Gastrocnemius medialis (tissue), 4 donors: ENCODE measurements around the gene CUX1.

Experiments used
- POLR2A ChIP-seq, 2 donors: fragments of 450-650 bp; IDR thresholded peaks; one replicate each; pipeline ENCODE4 v1.6.1; 2017; ENCODE audit warnings: antibody characterized with exemption in 2 of 2, mild to moderate bottlenecking in 2 of 2, moderate library complexity in 2 of 2
- TF ChIP-seq, protein P1 (sequence below), 5 experiments: fragments of 450-650 bp in 3 of 5; fragments of 200-600 bp in 2 of 5; sonication (generic) in 2 of 5; IDR thresholded peaks in 4 of 5; conservative IDR thresholded peaks in 1 of 5; 1 replicate in 4 of 5; 2 replicates in 1 of 5; pipeline ENCODE4 v1.5.1; 2016 to 2019; ENCODE audit warnings: antibody characterized with exemption in 5 of 5, mild to moderate bottlenecking in 3 of 5, moderate library complexity in 3 of 5

DNA sequence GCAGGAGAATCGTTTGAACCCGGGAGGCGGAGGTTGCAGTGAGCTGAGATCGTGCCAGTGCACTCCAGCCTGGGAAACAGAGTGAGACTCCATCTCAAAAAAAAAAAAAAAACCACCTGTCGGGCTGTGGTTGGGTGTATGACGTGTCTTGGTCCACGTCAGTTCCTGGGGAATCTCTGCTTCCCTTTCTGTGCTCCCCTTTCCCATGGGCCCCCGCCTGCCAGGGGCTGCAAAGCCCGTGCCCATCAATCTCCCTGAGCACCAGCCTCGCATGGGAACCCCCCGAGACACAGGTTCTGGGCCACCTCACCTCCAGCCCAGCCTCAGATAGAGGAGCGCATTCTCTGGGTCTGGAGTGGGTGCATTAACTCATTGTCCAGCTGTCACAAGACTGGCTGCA lies 467.0 kb downstream of the CUX1 start:
- TF ChIP-seq, protein P1, sequence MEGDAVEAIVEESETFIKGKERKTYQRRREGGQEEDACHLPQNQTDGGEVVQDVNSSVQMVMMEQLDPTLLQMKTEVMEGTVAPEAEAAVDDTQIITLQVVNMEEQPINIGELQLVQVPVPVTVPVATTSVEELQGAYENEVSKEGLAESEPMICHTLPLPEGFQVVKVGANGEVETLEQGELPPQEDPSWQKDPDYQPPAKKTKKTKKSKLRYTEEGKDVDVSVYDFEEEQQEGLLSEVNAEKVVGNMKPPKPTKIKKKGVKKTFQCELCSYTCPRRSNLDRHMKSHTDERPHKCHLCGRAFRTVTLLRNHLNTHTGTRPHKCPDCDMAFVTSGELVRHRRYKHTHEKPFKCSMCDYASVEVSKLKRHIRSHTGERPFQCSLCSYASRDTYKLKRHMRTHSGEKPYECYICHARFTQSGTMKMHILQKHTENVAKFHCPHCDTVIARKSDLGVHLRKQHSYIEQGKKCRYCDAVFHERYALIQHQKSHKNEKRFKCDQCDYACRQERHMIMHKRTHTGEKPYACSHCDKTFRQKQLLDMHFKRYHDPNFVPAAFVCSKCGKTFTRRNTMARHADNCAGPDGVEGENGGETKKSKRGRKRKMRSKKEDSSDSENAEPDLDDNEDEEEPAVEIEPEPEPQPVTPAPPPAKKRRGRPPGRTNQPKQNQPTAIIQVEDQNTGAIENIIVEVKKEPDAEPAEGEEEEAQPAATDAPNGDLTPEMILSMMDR (IDR thresholded peaks at IDR 0.05 in 4 of 5, conservative IDR thresholded peaks at IDR 0.05 in 1 of 5): no peak
- TF ChIP-seq POLR2A (IDR thresholded peaks at IDR 0.05): no peak
